Measurements from ENCODE around the gene TMPRSS11B.
"Not testable (repeated sequence)": the region's sequence is repeated elsewhere in the genome, so short reads cannot be mapped to it uniquely, and the experiment has no call there.

TMPRSS11B gene

DNA sequence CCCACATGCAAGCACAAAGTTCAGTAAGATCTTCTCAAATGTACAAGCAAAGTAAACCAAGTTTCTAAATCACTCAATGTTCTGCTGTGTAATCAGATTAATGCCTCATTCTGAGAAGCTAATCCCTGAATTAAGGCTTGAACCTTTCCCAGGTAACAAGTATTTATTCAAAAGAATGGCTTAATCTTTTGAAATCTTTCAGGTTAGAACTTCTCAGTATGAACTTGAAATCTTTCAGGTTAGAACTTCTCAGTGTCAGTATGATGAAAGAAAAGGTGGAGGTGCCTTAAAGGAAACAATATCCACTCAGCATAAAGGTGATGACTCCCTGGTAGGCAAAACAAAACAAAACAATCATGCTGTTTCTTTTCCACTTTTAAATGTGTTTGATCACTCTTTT, 29.0 kb downstream of the TMPRSS11B start:
- DNase-seq = no peak

DNA sequence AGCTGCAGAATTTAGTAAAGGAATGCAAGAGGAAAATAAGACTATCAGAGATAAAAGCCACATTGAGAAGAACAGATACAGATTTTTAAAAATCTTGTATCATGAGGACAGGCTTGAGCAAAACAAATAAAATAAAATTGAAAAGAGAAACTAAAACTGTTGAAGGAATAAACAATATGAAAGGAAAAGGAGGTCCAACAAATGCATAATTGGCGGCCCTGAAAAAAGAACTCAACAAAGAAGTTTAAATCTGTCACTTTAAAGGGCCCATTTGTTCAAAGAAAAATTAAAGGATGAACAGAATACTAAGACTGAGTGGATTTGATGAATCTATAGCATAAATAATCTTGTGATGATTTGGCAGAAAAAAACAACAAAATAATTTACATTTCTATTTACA, 36.5 kb downstream of the TMPRSS11B start:
- no peak for DNase-seq

DNA sequence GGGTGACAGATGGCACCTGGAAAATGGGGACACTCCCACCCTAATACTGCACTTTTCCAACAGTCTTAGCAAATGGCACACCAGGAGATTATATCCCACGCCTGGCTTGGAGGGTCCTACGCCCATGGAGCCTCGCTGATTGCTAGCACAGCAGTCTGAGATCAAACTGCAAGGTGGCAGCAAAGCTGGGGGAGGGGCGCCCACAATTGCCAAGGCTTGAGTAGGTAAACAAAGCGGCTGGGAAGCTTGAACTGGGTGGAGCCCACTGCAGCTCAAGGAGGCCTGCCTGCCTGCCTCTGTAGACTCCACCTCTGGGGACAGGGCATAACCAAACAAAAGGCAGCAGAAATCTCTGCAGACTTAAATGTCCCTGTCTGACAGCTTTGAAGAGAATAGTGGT, 51.2 kb downstream of the TMPRSS11B start:
- DNase-seq = not testable (repeated sequence)

DNA sequence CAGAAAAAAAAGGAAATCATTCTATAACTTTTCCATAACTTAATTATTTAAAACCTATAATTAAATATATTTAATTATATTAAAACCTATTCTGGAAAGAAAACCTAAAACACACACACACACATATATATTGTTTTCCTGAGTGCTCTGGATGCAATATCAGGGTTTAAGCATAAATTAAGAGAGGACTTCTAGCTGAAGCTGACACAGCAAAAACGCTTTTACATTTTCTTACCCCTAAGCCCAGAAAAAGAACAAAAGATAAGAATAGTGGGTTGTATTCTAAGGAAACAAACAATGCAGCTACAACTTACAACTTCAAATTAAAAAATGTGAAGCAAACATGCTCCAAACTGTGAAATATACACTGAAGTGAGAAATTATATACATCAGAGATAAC, 52.3 kb downstream of the TMPRSS11B start:
- no peak for DNase-seq

DNA sequence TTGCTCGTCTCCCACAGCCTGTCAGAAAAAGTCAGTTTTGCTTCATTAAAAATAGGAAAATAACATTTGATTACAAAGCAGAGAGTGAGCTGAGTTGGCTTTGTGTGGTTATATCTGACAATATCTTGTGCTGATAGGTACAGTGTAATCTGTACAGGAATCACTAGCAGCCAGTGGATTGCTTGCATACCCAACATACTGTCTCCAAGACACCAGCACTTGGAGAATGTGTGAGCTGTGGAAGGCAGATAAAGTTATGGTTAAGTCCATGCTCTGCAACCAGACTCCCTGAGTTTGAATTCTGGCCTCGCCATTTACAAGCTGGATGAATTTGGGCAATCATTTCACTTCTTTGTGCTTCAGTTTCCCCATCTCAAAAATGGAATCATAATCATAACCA, 58.3 kb downstream of the TMPRSS11B start:
- DNase-seq = no peak

DNA sequence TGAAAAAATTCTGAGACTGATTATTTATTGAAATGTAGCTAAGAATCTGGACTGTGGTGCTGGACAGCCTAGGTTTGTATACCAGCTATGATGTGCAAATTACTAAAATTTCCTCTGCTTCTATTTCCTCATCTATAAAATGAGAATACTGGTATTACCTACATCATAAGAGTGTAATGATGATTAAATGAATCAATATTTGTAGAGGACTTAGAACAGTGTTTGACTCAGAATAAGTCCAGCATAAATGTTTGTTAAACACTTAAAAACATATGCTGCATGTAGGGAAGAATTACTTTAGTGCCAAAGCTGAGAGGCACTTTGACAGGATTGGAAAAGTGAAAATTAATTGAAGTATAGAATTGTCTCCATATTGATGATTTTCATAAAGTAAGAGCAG, 60.6 kb downstream of the TMPRSS11B start:
- no peak for DNase-seq

DNA sequence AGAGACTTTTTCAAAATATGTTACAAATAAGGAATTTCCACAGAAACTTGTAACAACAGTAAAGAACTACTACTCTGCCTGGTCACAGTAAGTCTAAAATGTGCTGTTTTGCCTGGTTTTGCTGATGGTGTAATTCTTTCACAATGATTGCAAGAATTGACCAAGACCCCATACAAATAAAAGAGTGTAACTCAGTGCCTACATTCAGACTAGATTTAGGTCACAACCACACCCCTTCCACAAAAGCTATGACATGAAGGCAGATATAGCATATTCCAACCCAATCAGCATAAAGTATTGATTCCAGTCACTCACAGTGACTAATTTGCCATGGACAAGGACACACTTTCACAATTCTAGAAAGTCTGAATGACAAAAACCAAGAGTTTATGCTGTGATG, 62.1 kb downstream of the TMPRSS11B start:
- DNase-seq = no peak

DNA sequence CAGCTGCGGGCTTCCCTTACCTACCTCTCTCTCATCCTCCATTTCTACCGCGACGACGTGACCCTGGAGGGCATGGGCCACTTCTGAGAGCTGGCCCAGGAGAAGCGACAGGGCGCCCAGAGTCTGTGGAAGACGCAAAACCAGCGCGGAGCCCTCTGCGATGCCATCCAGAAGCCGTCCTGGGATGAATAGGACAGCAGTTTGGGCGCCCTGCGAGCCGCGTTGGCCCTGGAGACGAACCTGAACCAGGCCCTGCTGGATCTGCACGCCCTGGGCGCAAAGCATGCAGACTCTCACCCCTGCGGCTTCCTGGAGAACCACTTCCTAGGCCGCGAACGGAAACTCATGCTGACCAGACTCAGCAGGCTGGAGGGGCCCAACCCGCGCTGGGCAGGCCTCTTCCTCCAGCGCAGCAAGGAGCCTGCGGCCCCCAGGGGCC, 63.1 kb downstream of the TMPRSS11B start:
- DNase-seq = no peak

DNA sequence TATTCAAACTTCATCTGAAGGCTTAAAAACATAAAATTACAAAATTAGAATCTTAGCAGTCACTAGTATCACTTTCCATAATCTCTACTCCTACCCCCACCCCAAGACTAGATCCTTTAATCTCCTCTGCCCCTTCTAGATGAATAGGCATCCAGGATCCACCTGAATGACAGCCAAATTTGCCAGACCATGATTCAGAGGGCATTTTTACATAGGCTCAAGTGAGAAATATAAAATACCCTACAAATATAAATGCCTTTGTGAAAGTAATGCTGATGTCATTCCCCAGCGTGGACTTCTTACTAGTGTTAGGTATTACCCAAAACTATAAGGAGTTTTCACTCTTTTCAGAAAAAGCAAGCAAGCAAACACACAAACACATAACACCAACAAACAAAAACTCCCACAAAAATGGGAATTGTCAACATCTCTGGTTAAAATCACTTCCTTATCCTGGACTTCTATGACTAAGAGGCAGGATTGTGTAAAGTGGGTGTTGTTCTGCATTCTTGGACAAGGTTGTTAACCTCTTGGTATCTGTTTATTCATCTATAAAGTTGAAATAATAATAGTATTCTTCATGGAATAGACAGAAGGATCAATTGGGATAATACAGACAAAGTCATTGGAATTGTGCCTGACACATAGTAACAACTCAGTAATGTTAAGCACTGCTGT, 64.5 kb downstream of the TMPRSS11B start:
- no peak for DNase-seq

DNA sequence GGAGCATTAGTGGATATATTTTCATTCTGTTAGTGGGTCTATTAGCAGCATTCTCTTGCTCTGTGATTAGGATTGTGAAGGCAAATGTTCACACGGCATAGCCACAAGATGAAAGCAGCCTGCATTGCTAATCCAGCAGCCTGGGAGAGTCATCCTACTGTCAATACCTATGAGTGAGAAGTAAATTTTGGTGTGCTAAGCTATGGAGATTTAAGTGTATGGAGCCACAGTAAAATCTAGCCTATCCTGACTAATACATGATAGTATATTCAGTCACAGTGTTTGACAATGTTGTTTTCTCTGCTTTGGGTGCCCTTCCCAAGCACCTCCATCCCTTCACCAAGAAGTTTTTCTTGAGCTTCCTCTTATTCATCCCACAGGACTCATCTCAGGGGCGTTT, 68.6 kb downstream of the TMPRSS11B start:
- no peak for DNase-seq

Data from NCI-H1436 (cell line).